DND-41 (cell line): ENCODE results near the gene DNM3.

Source experiments
- CTCF ChIP-seq: IDR thresholded peaks from 2 replicates; pipeline ENCODE4 v1.5.1; 2012; ENCODE audit warnings: borderline replicate concordance, low read length, moderate library complexity, mild to moderate bottlenecking; ENCODE audit not compliant: poor library complexity, severe bottlenecking; ENCODE audit errors: extremely low read depth
- EZH2 ChIP-seq: IDR thresholded peaks from 3 replicates; pipeline ENCODE4 v1.6.1; 2012; ENCODE audit warnings: borderline replicate concordance, low read depth, mild to moderate bottlenecking, moderate library complexity, low read length, inconsistent platforms; ENCODE audit not compliant: severe bottlenecking

- TF ChIP-seq CTCF (no peak), EZH2 (no peak)
These were observed 9.5 kb downstream of the DNM3 start for GRCh38 chr1:171850651-171851350.
